Fibroblast of villous mesenchyme (primary cell): Measurements from ENCODE around the gene OGFRL1. TPM values are rescaled to one million over a fixed set of nuclear protein-coding genes. Genes with fewer than 3 reads are reported as not detected.
A peak's percentile ranks its signal among the peaks of the same experiment; 100 is the strongest.

Experiments
- DNase-seq: peaks from one replicate; pipeline ENCODE4 v3.0.0-alpha.2; 2010; ENCODE audit warnings: low read depth
- H3K4me3 ChIP-seq: 2 replicates; pipeline ENCODE4 v1.5.1; 2011; ENCODE audit warnings: low read depth, mild to moderate bottlenecking, low read length
- CTCF ChIP-seq: IDR thresholded peaks from 2 replicates; pipeline ENCODE4 v1.5.1; 2012; ENCODE audit warnings: low read depth, mild to moderate bottlenecking, low read length; ENCODE audit not compliant: insufficient read depth
- total RNA-seq: library from RNA; depleted of rRNA; stranded (reverse); fragments of >200 nt; gene quantifications from 2 replicates; pipeline ENCODE4 v1.2.3, GENCODE V29; 2012

The OGFRL1 gene
- total RNA-seq, 1 donor: 241 TPM

GRCh38 chr6:71330501-71330900 lies 41.9 kb downstream of the OGFRL1 start:
- TF ChIP-seq CTCF: no peak
- no peak for DNase-seq
- no peak overlapping the region for H3K4me3 ChIP-seq

DNA sequence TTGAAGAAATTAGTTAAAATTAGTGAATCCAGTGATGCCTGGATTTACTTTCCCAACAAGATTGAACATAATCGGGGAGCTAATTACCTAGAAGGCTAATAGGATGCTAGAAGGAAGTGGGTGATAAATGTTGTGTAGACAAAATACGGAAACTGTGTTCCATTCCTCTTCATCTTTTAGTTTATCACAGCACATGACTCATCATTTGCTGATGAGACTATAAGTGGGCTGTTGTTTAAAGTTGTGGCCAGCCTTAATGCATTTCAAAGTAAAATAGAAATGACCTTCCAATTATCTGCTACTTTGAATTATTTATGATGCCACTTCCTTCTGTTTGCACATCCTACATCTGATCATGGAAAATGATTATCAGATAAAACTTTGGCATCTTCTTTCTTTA lies 43.4 kb downstream of the OGFRL1 start:
- DNase-seq: peak; percentile 37
- H3K4me3 ChIP-seq: no peak overlapping the region
- no peak for TF ChIP-seq CTCF

GRCh38 chr6:71333050-71333449 lies 44.4 kb downstream of the OGFRL1 start:
- no peak overlapping the region for H3K4me3 ChIP-seq
- no peak for DNase-seq
- TF ChIP-seq CTCF: no peak

DNA sequence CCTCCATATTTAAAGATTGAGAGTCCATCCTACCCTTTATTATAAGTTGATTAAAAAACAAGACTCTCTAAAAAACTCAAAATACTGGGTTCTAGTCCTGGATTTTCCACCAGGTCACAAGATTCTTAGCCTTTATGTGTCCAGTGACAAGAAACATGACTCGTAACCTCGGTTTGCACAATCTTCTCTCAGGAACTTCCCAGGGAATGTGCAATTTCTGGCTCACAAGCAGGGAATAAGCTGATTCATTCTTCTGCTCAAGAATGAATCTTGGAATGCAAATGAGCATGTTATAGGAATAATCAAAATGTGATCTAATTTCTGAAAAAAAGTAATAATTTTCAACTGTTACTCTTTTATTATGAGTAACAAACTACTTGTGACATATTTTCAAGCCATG lies 45.1 kb downstream of the OGFRL1 start:
- peak; percentile 93 for DNase-seq
- H3K4me3 ChIP-seq: no peak overlapping the region
- no peak for TF ChIP-seq CTCF

DNA sequence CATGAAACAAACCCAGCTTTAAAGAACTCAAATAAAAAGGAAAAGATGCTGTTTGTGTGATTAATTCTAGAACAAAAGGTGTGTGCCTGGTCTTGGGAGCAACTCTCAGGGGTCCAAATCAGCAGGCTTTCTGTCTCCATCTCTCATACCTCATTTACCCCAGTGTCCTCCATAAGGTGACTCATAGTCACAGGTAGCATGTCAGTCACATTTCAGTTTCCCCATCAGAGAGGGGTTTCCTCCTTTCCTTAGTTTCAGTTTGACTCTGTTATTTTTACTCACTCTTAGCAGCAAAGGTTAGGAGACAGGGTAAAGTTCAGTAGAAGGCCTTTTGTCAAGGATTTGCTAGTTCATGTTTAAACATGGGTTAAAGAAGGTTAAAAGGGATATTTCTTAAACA lies 46.2 kb downstream of the OGFRL1 start:
- TF ChIP-seq CTCF: no peak
- H3K4me3 ChIP-seq: no peak overlapping the region
- DNase-seq: no peak

- no peak for DNase-seq
- no peak overlapping the region for H3K4me3 ChIP-seq
- no peak for TF ChIP-seq CTCF
Observed at GRCh38 chr6:71335544-71335943, 46.9 kb downstream of the OGFRL1 start.

DNA sequence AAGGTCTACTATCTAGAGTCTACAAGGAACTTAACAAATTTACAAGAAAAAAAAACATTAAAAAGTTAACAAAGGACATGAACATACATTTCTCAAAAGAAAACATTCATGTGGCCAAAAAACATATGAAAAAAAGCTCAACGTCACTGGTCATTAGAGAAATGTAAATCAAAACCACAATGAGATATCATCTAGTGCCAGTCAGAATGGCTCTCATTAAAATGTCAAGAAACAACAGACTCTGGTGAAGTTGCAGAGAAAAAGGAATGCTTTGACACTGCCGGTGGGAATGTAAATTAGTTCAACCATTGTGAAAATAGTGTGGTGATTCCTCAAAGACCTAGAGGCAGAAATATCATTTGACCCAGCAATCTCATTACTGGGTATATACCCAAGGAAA lies 48.3 kb downstream of the OGFRL1 start:
- TF ChIP-seq CTCF: no peak
- DNase-seq: peak; percentile 58

More for the DNA sequence above, 48.3 kb downstream of the OGFRL1 start:
- no peak overlapping the region for H3K4me3 ChIP-seq
